ENCODE results near the gene PSMD10.

The PSMD10 gene

DNA sequence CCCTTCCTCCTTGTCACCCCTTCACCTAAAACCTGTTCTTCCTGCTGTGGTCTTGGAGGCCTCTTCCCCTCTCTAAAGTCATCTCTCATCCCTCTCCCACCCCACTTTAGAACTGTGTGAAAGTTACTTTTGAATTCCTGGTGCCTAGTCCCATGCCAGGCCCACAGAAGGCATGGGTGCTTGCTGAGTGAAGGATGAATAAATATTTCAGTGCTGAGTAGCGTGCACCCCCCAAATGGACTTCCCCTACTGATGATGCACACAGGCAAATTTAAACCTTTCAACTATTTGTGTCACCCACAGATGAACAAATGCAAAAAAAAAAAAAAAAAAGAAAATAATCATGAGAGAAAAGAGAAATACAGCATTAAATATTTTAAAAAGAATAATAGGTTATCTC, 19.8 kb downstream of the PSMD10 start:
- DNase-seq (ENCODE audit: low read depth): no peak

DNA sequence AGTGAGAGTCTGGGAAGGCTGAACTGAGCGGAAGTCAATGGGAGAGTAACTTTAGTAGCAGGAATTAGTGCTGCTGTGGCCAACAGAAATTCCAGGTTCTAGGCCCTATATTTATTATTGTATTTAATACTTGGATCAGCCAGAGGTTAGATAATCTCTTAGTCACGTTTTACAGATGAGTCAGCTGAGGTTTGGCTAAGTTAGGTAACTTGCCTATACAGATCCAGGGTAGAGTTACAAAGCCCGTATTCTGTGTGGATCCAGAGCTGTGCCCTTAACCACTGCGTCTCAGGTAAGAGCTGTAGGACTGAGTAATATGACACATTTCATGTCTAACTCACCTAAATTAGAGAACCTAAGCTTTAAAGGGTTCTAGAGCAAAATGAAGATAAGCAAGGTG, 20.5 kb downstream of the PSMD10 start:
- no peak for DNase-seq (ENCODE audit: low read depth)

DNA sequence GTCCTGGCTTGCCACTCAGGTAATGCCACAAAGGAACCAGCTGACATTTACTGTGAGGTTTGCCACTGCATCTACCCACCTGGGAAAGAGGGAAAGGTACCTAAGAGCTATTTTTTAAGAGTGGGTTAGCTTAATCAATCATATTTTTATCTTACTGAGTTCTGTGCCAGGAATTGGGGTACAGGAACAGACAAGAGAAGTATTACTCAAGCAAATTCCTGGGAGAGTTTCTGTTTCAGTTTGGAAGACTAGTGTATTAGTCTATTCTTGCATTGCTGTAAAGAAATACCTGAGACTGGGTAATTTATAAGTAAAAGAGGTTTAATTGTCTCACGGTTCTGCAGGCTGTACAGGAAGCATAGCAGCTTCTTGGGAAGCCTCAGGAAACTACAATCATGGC, 23.2 kb downstream of the PSMD10 start:
- no peak for DNase-seq (ENCODE audit: low read depth)

DNA sequence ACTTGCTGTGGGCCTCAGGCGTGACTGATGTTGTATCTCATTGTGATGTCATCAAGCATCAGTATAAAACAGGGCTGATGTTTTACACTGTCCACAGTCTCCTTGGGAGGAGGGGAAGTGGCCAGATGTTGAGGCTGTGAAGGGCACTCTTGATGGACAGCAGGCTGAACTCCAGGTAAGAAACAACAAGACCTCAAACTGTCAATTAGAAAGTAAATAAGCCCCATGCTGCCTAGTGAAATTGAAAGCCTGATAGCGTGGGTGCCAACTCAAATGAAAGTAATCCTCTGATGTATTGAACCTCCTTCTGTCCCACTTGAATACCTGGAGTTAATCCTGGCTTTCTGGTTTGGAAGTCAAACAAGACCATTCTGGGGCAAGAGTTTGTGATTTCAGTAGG, 26.7 kb downstream of the PSMD10 start:
- no peak for DNase-seq (ENCODE audit: low read depth)

DNA sequence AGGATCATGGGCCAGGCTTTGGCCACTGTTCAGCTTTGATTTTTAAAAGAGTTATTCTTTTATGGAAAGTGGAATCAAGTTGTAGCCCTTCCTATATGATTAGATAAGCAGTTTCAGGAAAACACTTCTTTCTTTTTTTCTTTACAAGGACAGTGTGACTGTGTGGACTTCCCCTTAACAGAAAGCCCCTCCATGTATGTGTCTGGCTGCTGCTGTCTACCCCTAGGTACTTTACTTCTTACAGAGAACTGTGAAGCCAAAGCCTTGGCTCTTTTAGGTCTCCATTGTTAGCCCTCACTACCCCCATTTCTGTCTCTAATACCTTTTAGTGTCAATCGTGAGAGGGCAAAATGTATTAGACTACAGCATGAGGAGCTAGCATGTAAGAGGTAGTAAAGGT, 27.3 kb downstream of the PSMD10 start:
- no peak for DNase-seq (ENCODE audit: low read depth)

- no peak for DNase-seq (ENCODE audit: low read depth)
These were observed 31.5 kb downstream of the PSMD10 start for GRCh38 chrX:108059801-108060200.

DNA sequence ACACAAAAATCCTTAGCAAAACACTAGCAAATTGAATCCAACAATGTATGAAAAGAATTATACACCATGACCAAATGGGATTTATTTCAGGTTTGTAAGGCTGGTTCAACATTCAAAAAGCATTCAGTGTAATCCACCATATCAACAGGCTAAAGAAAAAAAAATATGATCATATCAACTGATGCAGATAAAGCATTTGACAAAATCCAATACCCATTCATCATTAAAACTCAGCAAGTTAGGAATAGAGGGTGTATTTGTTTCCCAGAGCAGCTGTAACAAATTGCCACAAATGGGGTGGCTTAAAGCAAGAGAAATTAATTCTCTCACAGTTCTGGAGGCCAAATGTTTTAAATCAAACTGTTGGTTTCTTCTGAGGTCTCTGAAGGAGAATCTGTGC, 35.8 kb downstream of the PSMD10 start:
- DNase-seq (ENCODE audit: low read depth): no peak

DNA sequence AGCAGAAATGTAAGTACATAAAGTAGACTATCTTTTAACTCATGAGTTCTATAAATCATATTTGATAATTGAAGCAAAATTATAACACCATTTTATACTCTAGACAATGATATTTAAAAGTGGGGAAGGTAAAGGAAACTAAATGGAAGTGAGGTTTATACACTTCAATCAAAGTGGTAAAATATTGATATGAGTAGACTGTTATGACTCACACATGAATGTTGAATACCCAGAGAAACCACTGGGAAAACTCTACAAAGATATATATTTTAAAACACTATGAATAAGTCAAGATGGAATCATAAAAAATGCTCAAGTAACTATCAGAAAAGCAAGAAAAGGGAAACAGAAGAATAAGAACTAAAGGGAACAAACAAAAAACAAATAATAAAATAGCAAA, 38.1 kb downstream of the PSMD10 start:
- no peak for DNase-seq (ENCODE audit: low read depth)

- no peak for DNase-seq (ENCODE audit: low read depth)
These were observed 41.7 kb downstream of the PSMD10 start for GRCh38 chrX:108049649-108050048.

DNA sequence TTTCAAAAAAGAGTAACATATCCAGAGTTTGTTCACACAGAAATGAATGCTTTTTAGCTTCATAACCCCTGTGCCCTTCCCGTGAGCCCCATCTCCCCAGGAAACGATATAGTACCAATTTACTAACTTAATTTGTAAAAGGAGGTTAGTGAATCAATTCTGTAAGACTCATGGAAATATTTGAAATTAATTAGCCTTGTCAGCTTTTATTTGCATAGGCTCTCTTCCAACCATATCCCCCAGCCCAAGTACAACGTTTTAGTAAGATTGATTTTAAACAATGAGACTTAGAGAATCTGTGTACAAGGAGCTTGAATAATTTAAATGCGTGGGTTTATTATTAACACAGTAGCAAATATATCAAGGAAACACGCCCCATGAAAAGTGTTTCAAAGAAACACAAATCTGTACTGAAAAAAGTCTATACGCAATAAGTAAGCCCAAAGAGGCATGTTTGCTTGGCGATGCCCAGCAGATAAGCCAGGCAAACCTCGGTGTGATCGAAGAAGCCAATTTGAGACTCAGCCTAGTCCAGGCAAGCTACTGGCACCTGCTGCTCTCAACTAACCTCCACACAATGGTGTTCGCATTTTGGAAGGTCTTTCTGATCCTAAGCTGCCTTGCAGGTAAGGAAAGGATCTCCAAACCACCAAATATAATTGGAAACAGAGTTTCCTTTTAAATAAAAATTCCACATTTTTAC, 46.6 kb downstream of the PSMD10 start, which contains the start of gene VSIG1:
VSIG1 (plus strand) TSS at position 512 of the 703 bp plus-strand sequence; CDS start at position 578, 66 bp downstream.
- no peak for DNase-seq (ENCODE audit: low read depth)

DNA sequence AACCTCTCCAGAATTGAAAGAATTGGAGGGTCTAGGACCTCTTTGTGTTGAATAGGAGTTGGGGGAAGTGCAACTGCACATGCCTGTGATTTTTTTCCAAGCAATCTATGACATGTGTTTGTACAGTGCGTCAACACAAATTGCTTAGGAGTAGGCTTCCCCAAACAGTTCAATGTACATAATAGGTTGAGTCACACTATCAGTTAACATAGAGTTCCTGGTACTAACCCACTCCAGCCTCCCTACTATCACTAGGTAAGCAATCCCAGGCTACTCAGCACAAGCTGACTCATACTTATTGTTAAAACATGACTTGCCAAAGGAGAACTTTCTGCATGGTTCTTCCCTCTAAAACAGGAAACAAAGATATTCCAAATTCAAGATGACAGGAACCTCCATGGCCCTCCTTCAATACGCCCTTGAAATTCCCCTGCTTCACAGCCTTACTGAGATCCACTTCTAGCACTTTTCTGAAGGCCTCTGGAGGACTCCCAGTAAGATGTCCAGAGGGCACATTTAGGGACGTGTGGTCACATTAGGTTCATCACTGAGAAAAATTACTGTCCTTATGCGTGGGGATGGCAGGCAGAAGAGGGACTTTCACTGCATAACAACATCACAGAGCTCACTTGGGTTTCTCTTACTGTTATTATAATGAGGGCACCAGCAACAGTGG, 54.9 kb downstream of the PSMD10 start:
- DNase-seq (ENCODE audit: low read depth): no peak

GRCh38 chrX:108034725-108035124, 56.6 kb downstream of the PSMD10 start:
- DNase-seq (ENCODE audit: low read depth): no peak

Measured in stimulated activated CD4-positive, alpha-beta T cell treated with anti-CD3 and anti-CD28 coated beads, Interleukin-2, amount 100 ng/mL, for 4 hours (primary cell).